Subcutaneous abdominal adipose tissue (tissue), 5 donors: Measurements from ENCODE around the gene EME2.

Experiments used
- H3K27ac ChIP-seq: one replicate; pipeline ENCODE4 v1.7.0; 2013; ENCODE audit warnings: low read depth, mild to moderate bottlenecking, inconsistent platforms, low read length, moderate library complexity
- H3K27me3 ChIP-seq, 5 donors: one replicate each; pipeline ENCODE4 v1.7.0; 2013; ENCODE audit warnings: low read length in 5 of 5, inconsistent platforms in 1 of 5; ENCODE audit not compliant: control insufficient read depth in 5 of 5, insufficient read depth in 4 of 5
- H3K36me3 ChIP-seq, 5 donors: one replicate each; pipeline ENCODE4 v1.7.0; 2013; ENCODE audit warnings: low read length in 5 of 5; ENCODE audit not compliant: control insufficient read depth in 5 of 5, insufficient read depth in 5 of 5
- H3K4me1 ChIP-seq, 5 donors: one replicate each; pipeline ENCODE4 v1.7.0; 2013; ENCODE audit warnings: low read length in 5 of 5, mild to moderate bottlenecking in 3 of 5, moderate library complexity in 1 of 5; ENCODE audit not compliant: control insufficient read depth in 5 of 5, insufficient read depth in 5 of 5
- H3K4me3 ChIP-seq, 5 donors: one replicate each; pipeline ENCODE4 v1.7.0; 2013; ENCODE audit warnings: low read length in 5 of 5, low read depth in 1 of 5
- H3K9ac ChIP-seq, 5 donors: one replicate each; pipeline ENCODE4 v1.7.0; 2013; ENCODE audit warnings: low read length in 5 of 5, mild to moderate bottlenecking in 4 of 5, moderate library complexity in 3 of 5
- H3K9me3 ChIP-seq, 5 donors: one replicate each; pipeline ENCODE4 v1.7.0; 2013; ENCODE audit warnings: low read length in 5 of 5; ENCODE audit not compliant: control insufficient read depth in 5 of 5
- donor health status: healthy.
- donor health status: healthy.
- donor health status: healthy.
- donor health status: healthy.
- donor health status: healthy.

The EME2 gene

DNA sequence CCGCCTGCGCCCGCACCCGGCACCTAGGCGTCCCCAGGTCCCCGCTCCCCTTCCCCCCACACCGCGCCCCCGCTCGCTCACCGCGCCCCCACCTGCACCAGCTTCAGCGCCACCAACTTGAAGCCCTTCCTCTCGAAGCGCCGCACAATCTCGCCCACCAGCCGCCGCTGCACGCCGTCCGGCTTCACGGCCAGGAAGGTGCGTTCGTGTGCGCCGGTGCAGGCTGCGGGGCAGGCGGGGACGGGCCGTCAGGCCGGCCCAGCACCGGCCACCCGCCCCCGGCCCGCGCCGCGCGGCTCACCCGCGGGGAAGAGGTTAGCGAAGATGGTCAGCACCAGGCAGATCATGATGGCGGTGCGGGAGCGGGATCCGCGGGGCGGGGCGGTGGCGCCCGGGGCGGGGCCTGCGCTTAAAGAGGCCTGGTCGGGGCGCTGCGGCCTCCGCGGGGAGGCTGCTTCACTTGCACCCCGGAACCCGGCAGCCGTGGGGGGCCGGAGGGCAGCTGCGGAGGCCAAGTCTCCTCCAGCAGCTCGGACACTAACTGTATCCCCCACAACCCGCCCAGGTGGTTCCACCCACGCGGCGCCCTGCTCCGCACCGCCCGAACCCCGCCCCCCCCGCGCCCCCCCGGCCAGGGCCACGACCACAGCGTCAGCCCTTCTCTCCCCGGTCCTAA lies 1.3 kb upstream of the EME2 start, which contains the start of gene NME3:
Gene NME3, minus strand, starts transcription at position 356 of the 676 bp plus-strand sequence. Its CDS starts 9 bp downstream, at position 347.
- H3K9ac ChIP-seq = peak within 1 kb of the TSS; percentile 26 to 91 (median 88)
- H3K4me3 ChIP-seq = peak within 1 kb of the TSS; percentile 73 to 96 (median 90)
- peak within 1 kb of the TSS; percentile 62 for H3K27ac ChIP-seq
- H3K9me3 ChIP-seq = no peaks in the 10 kb centered on the region
- H3K36me3 ChIP-seq = peaks cover 0 to 45% (median 38%) of the 10 kb centered on the region in 5 donors
- H3K4me1 ChIP-seq = peaks cover 7 to 45% (median 40%) of the 10 kb centered on the region in 5 donors
- no peaks in the 10 kb centered on the region for H3K27me3 ChIP-seq

DNA sequence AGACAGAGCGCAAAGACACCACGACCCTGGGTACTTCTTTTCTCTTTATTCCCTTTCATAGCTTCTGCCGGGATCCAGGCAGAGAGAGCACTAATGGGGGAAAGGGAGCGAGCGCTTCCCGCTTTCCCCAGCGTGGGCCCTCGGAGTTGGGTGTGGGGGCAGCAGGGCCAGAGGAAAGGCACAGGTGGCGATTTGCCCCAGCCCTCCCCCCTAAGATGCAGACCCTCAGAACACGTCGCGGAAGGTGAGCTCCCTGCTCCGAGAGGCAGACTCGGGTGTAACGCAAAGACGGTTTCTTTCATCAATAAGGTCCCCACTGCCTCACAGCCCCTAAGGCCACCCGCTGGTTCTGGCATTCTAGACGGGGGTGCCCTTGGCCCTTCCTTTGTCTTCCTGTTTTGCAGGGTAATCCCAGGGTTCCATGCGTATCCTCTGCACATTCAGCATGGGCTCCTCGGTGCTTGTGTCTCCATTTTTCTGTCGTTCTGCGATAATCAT lies 697 bp upstream of the EME2 start:
- Histone ChIP-seq H3K4me1 (peaks cover 7 to 45% (median 40%) of the 10 kb centered on the region in 5 donors), H3K9me3 (no peaks in the 10 kb centered on the region), H3K27ac (peak overlapping the region; percentile 62), H3K36me3 (peaks cover 0 to 45% (median 38%) of the 10 kb centered on the region in 5 donors), H3K9ac (peak overlapping the region; percentile 26 to 91 (median 88)), H3K4me3 (peak overlapping the region; percentile 73 to 96 (median 90)), H3K27me3 (no peaks in the 10 kb centered on the region)

GRCh38 chr16:1772908-1773702 lies 495 bp downstream of the EME2 start, which contains the start of gene MRPS34:
Gene MRPS34, minus strand, starts transcription at chr16:1773134. Its CDS starts 15 bp downstream, at chr16:1773119.
- H3K27ac ChIP-seq = peak within 1 kb of the TSS; percentile 62

DNA sequence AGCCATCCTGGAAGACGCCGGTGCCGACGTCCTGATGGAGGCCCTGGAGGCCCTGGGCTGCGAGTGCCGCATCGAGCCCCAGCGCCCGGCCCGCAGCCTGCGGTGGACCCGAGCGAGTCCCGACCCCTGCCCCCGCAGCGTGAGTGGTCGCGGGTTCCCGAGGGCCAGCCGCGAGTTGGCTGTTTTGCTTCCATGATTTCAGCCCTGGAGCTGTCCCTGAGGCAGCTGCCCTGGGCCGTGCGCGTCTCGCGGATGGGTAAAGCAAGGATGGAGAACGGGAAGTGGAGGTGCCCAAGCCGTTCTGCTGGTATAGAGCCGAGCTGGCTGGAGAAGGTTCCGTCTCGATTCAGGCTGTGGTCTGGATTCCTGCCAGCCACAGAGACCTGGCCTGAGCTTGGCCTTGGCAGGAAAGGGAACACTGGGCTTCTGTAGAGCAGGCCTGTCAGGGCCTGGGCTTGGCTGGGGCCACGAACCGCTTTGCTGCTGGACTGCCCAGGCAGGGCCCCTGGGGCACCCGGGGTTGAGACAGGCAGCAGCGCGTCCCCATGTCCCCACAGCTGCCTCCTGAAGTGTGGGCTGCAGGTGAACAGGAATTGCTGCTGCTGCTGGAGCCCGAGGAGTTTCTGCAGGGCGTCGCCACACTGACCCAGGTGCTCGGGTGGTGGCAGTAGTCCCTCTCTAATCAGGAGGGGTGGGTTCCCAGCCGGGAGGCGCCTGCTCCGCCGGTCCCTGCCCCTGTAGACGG lies 1.3 kb downstream of the EME2 start:
- H3K4me1 ChIP-seq = peaks cover 7 to 45% (median 40%) of the 10 kb centered on the region in 5 donors
- H3K36me3 ChIP-seq = peaks cover 0 to 44% (median 34%) of the 10 kb centered on the region in 5 donors
- peak overlapping the region; percentile 55 to 96 (median 89) for H3K4me3 ChIP-seq
- no peaks in the 10 kb centered on the region for H3K9me3 ChIP-seq
- H3K9ac ChIP-seq = peak overlapping the region; percentile 16 to 91 (median 88)
- no peaks in the 10 kb centered on the region for H3K27me3 ChIP-seq
- H3K27ac ChIP-seq = peak overlapping the region; percentile 62

More at GRCh38 chr16:1772908-1773702, 495 bp downstream of the EME2 start, which contains the start of gene MRPS34:
- peak within 1 kb of the TSS; percentile 26 to 91 (median 88) for H3K9ac ChIP-seq
- peaks cover 0 to 45% (median 38%) of the 10 kb centered on the region in 5 donors for H3K36me3 ChIP-seq
- H3K4me3 ChIP-seq = peak within 1 kb of the TSS; percentile 73 to 96 (median 90)
- peaks cover 7 to 45% (median 40%) of the 10 kb centered on the region in 5 donors for H3K4me1 ChIP-seq
- H3K27me3 ChIP-seq = no peaks in the 10 kb centered on the region
- no peaks in the 10 kb centered on the region for H3K9me3 ChIP-seq

GRCh38 chr16:1774448-1774780 lies 1.8 kb downstream of the EME2 start:
- H3K4me3 ChIP-seq = peak overlapping the region in 3 of 5 donors; percentile 89 to 96 (median 91)
- H3K27me3 ChIP-seq = no peaks in the 10 kb centered on the region
- H3K9me3 ChIP-seq = no peaks in the 10 kb centered on the region
- peaks cover 0 to 45% (median 37%) of the 10 kb centered on the region in 5 donors for H3K36me3 ChIP-seq
- H3K9ac ChIP-seq = peak overlapping the region in 3 of 5 donors; percentile 84 to 91 (median 88)
- H3K4me1 ChIP-seq = peaks cover 7 to 45% (median 40%) of the 10 kb centered on the region in 5 donors
- H3K27ac ChIP-seq = no peak overlapping the region

GRCh38 chr16:1775006-1775845 lies 2.6 kb downstream of the EME2 start:
- Histone ChIP-seq H3K4me3 (no peak overlapping the region), H3K27ac (no peak overlapping the region), H3K36me3 (peaks cover 0 to 49% (median 38%) of the 10 kb centered on the region in 5 donors), H3K9ac (peak overlapping the region in 1 of 5 donors; percentile 84), H3K4me1 (peaks cover 7 to 43% (median 39%) of the 10 kb centered on the region in 5 donors), H3K9me3 (no peaks in the 10 kb centered on the region), H3K27me3 (no peaks in the 10 kb centered on the region)

DNA sequence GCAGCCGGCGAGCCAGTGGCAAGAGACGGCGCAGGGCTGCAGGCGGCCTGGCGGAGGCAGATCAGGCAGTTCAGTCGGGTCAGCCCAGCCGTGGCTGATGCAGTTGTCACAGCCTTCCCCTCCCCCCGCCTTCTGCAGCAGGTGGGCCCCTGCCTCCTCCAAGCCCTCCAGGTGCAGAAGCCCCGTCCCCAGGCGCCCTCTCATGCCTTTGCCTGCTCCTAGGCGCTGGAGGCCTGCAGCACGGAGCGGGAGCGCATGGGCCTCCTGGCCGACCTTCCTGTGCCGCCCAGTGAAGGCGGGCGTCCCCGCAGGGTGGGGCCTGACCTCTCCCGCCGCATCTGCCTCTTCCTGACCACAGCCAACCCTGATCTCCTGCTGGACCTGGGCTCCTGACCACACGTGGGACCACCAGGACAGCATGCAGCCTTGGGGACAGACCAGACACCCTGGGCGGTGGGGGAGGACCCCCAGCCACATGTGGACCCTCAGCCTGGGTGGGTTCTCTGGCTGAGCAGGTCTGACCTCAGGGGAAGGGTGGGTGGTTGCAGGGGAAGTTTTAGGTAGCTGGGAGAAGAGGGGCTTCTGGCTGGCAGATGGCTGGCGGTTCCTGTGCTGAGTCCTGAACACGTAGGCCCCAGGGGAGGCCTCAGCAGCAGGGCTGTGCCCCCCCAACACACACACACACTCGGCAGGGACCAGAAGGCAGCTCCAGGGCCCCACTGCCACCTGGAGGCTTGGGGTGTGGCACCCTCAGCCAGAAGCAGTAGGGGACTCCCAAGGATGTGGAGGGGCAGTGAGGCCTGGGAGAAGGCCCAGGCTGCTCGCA lies 3.4 kb downstream of the EME2 start:
- H3K27me3 ChIP-seq = no peaks in the 10 kb centered on the region
- H3K36me3 ChIP-seq = peaks cover 0 to 57% (median 43%) of the 10 kb centered on the region in 5 donors
- H3K9me3 ChIP-seq = no peaks in the 10 kb centered on the region
- H3K4me3 ChIP-seq = no peak overlapping the region
- H3K4me1 ChIP-seq = peaks cover 7 to 39% (median 37%) of the 10 kb centered on the region in 5 donors
- no peak overlapping the region for H3K27ac ChIP-seq
- no peak overlapping the region for H3K9ac ChIP-seq

GRCh38 chr16:1776672-1776955 lies 4.0 kb downstream of the EME2 start:
- Histone ChIP-seq H3K4me1 (peaks cover 7 to 45% (median 43%) of the 10 kb centered on the region in 5 donors), H3K27me3 (no peaks in the 10 kb centered on the region), H3K9ac (no peak overlapping the region), H3K4me3 (no peak overlapping the region), H3K36me3 (peaks cover 0 to 57% (median 43%) of the 10 kb centered on the region in 5 donors), H3K27ac (no peak overlapping the region), H3K9me3 (no peaks in the 10 kb centered on the region)
